ENCODE results near the gene PSMD2. TPM values are rescaled to one million over a fixed set of nuclear protein-coding genes. Genes with fewer than 3 reads are reported as not detected.

PSMD2 gene
- 100 to 1,000 TPM; 207 to 236 TPM for total RNA-seq

GRCh38 chr3:184298759-184299487, at the start of gene PSMD2:
Gene PSMD2 (plus strand): TSS chr3:184299241. CDS start chr3:184299267, 26 bp downstream.
- Mint-ChIP-seq H3K4me1 (peaks cover 19% of the 10 kb centered on the region), H3K27me3 (no peaks in the 10 kb centered on the region), H3K4me3 (peak within 1 kb of the TSS; percentile 84), H3K9me3 (ENCODE audit: low read depth) (no peaks in the 10 kb centered on the region), H3K27ac (peak within 1 kb of the TSS; percentile 81), H3K36me3 (ENCODE audit: low read depth) (peaks cover 40% of the 10 kb centered on the region)
- intact Hi-C loops (cut with DNase I, micrococcal nuclease) = loop anchor here (1.0 to 2.0 kb wide), 15 partner anchors 15 to 663 kb away; partner anchors contain the start of genes AP2M1 (in 2 of the 2), EEF1AKMT4 (in 2 of the 2), EIF4G1 (in 2 of the 2) and ABCC5 (in 1 of the 2)
- POLR2A ChIA-PET = interaction anchor here (1.1 kb wide), 1 partner anchor 143 kb away, joined by 4 read pairs; no protein-coding TSS in a partner anchor
- ATAC-seq (peak; percentile 96), DNase-seq (peak; percentile 99)
- CTCF ChIA-PET = interaction anchor here (0.6 to 1.0 kb wide), 4 partner anchors 19 to 881 kb away, joined by 3 to 5 read pairs (median 3); no protein-coding TSS in a partner anchor

DNA sequence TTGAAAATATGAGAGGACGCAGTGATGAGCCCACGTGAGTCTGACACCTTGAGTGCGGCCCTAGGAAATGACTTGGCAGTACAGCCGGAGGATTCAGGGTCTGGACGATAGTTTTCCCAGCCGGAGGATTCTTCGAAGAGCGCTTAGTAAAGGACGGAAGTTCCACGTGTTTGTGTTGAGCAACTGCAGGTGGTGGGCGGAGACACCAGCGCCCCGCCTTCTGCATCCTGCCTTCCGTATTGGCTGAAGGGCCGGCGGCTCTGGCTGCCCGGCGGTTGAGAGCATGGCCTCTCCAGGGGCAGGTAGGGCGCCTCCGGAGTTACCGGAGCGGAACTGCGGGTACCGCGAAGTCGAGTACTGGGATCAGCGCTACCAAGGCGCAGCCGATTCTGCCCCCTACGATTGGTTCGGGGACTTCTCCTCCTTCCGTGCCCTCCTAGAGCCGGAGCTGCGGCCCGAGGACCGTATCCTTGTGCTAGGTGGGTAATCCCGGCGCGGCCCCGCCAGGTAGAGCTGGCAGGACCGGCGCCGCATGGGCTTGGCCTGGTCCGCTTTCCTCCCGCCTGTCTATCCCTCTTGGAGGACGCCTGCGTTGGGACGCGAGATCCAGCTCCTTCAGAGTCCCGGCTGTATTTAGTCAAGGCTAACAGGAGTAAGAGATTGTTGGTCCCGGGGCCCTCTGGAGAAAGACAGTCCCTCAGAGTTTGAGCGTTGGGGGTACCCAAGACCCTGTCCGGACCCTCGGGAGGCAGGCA, 49.5 kb upstream of the PSMD2 start, which contains the start of gene EEF1AKMT4:
TSS of gene EEF1AKMT4 (plus strand) at position 261 of the 755 bp plus-strand sequence. CDS start at position 284, 23 bp downstream.
- Mint-ChIP-seq H3K4me1 (peaks cover 9% of the 10 kb centered on the region), H3K4me3 (peak within 1 kb of the TSS; percentile 98), H3K27me3 (no peaks in the 10 kb centered on the region), H3K36me3 (ENCODE audit: low read depth) (peaks cover 6% of the 10 kb centered on the region), H3K27ac (peak within 1 kb of the TSS; percentile 99), H3K9me3 (ENCODE audit: low read depth) (no peaks in the 10 kb centered on the region)
- intact Hi-C loops (cut with DNase I, micrococcal nuclease) = loop anchor here (1.0 to 10.0 kb wide), 20 partner anchors 11 to 1688 kb away; partner anchors contain the start of genes ABCF3 (in 2 of the 2), AP2M1 (in 2 of the 2), EIF2B5 (in 2 of the 2) and EIF4G1 (in 2 of the 2)
- ATAC-seq (peak; percentile 90), DNase-seq (peak; percentile 98)
- CTCF ChIA-PET = interaction anchor here (0.6 to 2.8 kb wide), 26 partner anchors 9 to 365 kb away, joined by 3 to 29 read pairs (median 4); partner anchors contain the start of genes ABCF3, CAMK2N2, PARL and VWA5B2
- POLR2A ChIA-PET = interaction anchor here (1.1 kb wide), 1 partner anchor 22 kb away, joined by 4 read pairs; no protein-coding TSS in a partner anchor

- peaks cover 2% of the 10 kb centered on the region for H3K36me3 Mint-ChIP-seq (ENCODE audit: low read depth)
- peak; percentile 72 for ATAC-seq
- DNase-seq = peak; percentile 95
- H3K27ac Mint-ChIP-seq = peak overlapping the region; percentile 99
- peaks cover 9% of the 10 kb centered on the region for H3K4me1 Mint-ChIP-seq
- intact Hi-C loops (cut with DNase I, micrococcal nuclease) = loop anchor here in 1 of 2 experiments (1.0 to 10.0 kb wide), 4 partner anchors 11 to 785 kb away; partner anchors contain the start of gene CAMK2N2
- ChIA-PET CTCF (interaction anchor here (0.6 to 2.8 kb wide), 24 partner anchors 9 to 366 kb away, joined by 3 to 29 read pairs (median 4); partner anchors contain the start of genes ABCF3, CAMK2N2, PARL and VWA5B2), POLR2A (interaction anchor here (1.1 kb wide), 1 partner anchor 23 kb away, joined by 4 read pairs; no protein-coding TSS in a partner anchor)
- no peaks in the 10 kb centered on the region for H3K9me3 Mint-ChIP-seq (ENCODE audit: low read depth)
- peak overlapping the region; percentile 98 for H3K4me3 Mint-ChIP-seq
- H3K27me3 Mint-ChIP-seq = no peaks in the 10 kb centered on the region
Measured at GRCh38 chr3:184250167-184250828, 48.7 kb upstream of the PSMD2 start.

DNA sequence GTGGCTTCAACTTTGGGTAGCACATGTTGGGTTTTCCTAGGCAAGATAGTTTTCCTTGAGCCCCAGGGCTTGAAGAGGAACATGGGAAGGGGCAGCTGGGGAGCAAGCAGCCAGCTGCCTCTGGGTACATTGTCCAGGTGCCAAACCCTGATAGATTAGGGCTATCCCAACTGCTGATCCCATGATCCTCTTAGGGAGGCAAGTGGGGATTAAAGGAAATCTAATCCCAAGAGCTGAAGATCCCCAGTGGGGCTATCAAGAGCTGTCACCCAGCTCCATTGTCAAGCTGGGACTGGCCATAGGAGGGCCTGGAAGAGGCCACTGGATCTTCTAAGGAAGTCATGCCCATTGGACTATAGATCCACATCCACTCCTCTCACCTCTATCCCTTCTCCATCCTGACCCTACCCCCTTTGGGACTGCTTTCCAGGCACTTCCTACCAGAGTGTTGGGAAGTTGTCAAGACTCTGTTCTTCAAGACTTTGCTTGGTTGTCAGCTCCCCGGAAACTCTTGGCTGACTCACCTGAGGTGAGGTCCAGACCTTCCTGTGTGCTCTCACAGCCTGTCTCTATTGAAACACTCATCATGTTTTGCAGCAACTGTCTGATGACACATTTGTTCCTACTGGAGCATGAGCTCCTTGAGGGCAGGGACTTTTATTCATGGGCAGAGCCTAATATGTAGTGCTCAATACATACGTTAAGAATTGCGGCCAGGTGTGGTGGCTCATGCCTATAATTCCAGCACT, 43.6 kb upstream of the PSMD2 start:
- Mint-ChIP-seq H3K27me3 (peaks cover 5% of the 10 kb centered on the region), H3K36me3 (ENCODE audit: low read depth) (peaks cover 15% of the 10 kb centered on the region), H3K27ac (peak overlapping the region; percentile 34), H3K4me1 (peaks cover 11% of the 10 kb centered on the region), H3K9me3 (ENCODE audit: low read depth) (no peaks in the 10 kb centered on the region), H3K4me3 (no peak overlapping the region)
- intact Hi-C loops (cut with DNase I, micrococcal nuclease) = loop anchor here in 1 of 2 experiments (10.0 kb wide), 1 partner anchor 791 kb away; no protein-coding TSS in a partner anchor
- ATAC-seq = peak; percentile 64
- POLR2A ChIA-PET = interaction anchor here (0.5 kb wide), 1 partner anchor 106 kb away, joined by 4 read pairs; no protein-coding TSS in a partner anchor
- peak; percentile 63 for DNase-seq
- CTCF ChIA-PET = interaction anchor here (0.5 to 2.8 kb wide), 4 partner anchors 29 to 559 kb away, joined by 3 to 15 read pairs (median 4); no protein-coding TSS in a partner anchor

DNA sequence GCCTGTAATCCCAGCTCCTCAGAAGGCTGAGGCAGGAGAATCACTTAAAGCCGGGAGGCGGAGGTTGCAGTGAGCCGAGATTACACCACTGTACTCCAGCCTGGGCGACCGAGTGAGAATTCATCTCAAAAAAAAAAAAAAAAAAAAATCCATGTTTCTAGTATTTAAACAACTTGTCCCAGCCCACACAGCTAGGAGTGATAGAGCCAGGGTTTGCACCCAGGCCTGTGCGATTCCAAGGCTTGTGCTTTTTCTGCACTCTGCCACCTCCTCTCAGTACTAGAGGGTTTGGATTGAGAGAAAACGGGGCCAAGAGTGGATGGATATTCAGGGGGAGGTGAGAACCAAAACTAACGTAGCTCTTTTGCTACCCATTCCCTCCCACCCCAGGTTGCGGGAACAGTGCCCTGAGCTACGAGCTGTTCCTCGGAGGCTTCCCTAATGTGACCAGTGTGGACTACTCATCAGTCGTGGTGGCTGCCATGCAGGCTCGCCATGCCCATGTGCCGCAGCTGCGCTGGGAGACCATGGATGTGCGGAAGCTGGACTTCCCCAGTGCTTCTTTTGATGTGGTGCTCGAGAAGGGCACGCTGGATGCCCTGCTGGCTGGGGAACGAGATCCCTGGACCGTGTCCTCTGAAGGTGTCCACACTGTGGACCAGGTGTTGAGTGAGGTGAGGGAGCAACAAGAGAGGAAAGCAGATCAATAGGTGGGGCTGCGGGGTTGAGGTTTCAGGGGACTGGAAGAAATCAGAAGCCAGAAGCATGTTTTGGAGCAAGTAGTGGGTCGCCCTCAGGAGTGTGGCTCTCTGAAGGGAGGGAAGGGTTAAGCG, 41.7 kb upstream of the PSMD2 start:
- intact Hi-C loops (cut with DNase I, micrococcal nuclease) = loop anchor here in 1 of 2 experiments (10.0 kb wide), 1 partner anchor 792 kb away; no protein-coding TSS in a partner anchor

GRCh38 chr3:184258926-184259325, 40.1 kb upstream of the PSMD2 start:
- ChIA-PET POLR2A (interaction anchor here (0.5 kb wide), 1 partner anchor 737 kb away, joined by 6 read pairs; no protein-coding TSS in a partner anchor), CTCF (interaction anchor here (0.6 to 0.7 kb wide), 2 partner anchors 12 to 20 kb away, joined by 3 read pairs; no protein-coding TSS in a partner anchor)
- Mint-ChIP-seq H3K27ac (no peak overlapping the region), H3K4me1 (peaks cover 25% of the 10 kb centered on the region), H3K27me3 (peaks cover 21% of the 10 kb centered on the region), H3K4me3 (no peak overlapping the region), H3K36me3 (ENCODE audit: low read depth) (peaks cover 14% of the 10 kb centered on the region), H3K9me3 (ENCODE audit: low read depth) (no peaks in the 10 kb centered on the region)
- no peak for DNase-seq
- ATAC-seq = no peak
- intact Hi-C loops (cut with DNase I, micrococcal nuclease) = loop anchor here in 1 of 2 experiments (10.0 kb wide), 1 partner anchor 794 kb away; no protein-coding TSS in a partner anchor

More for the DNA sequence above, 41.7 kb upstream of the PSMD2 start:
- DNase-seq (no peak), ATAC-seq (no peak)
- Mint-ChIP-seq H3K27ac (no peak overlapping the region), H3K36me3 (ENCODE audit: low read depth) (peaks cover 15% of the 10 kb centered on the region), H3K4me3 (no peak overlapping the region), H3K4me1 (peaks cover 20% of the 10 kb centered on the region), H3K9me3 (ENCODE audit: low read depth) (no peaks in the 10 kb centered on the region), H3K27me3 (peaks cover 14% of the 10 kb centered on the region)
- ChIA-PET POLR2A (no interaction called here), CTCF (interaction anchor here (0.7 to 2.2 kb wide), 2 partner anchors 11 to 30 kb away, joined by 4 to 8 read pairs; no protein-coding TSS in a partner anchor)

GRCh38 chr3:184259396-184259877, 39.6 kb upstream of the PSMD2 start:
- DNase-seq (no peak), ATAC-seq (no peak)
- no peak overlapping the region for H3K27ac Mint-ChIP-seq
- POLR2A ChIA-PET = interaction anchor here (0.5 kb wide), 1 partner anchor 737 kb away, joined by 6 read pairs; no protein-coding TSS in a partner anchor
- peaks cover 14% of the 10 kb centered on the region for H3K36me3 Mint-ChIP-seq (ENCODE audit: low read depth)
- peaks cover 25% of the 10 kb centered on the region for H3K4me1 Mint-ChIP-seq
- no peaks in the 10 kb centered on the region for H3K9me3 Mint-ChIP-seq (ENCODE audit: low read depth)
- peak overlapping the region; percentile 32 for H3K4me3 Mint-ChIP-seq
- CTCF ChIA-PET = interaction anchor here (0.7 to 1.3 kb wide), 3 partner anchors 9 to 28 kb away, joined by 3 to 10 read pairs (median 4); partner anchors contain the start of gene EEF1AKMT4
- intact Hi-C loops (cut with DNase I, micrococcal nuclease) = loop anchor here in 1 of 2 experiments (10.0 kb wide), 1 partner anchor 795 kb away; no protein-coding TSS in a partner anchor
- peaks cover 23% of the 10 kb centered on the region for H3K27me3 Mint-ChIP-seq

DNA sequence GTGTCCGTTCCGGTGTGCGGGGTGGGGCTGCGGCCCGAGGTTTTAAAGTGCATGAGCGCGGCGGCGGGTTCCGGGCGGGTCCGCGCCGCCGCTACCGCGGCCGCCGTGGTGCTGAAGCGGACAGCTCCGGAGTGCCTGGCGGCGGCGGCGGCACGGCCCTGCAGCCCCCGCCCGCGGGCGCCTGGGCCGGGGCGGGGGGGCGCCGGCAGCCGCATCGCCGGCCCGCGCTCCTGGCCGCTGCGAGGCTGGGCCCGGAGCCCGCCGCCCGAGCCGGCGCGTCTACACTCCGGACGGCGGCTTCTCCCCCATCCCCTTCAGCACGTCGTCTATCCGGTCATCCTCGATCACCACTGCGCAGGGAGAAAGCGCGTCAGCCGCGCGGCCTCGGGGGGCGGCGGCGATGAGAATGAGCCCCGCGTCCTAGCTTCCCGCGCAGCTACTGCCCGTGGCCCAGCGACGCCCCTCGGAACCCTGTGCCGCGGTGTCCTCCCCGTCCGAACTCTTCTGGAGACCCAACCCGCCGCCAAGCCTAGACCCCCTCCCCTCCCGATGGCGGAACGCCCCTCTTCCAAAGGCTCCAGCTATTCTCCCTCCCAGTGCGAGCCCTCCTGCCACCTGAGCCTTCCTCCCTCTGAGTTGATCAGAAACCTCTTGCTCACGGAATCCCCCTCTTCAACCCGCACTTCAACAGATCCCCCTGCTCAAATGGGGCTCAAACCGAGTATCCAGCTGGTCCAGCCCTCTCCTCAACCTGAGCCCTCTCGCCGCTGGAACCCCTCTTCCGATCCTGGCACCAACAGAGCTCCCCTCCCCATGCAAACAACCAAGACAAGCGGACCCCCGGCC, 38.9 kb upstream of the PSMD2 start:
- no peak overlapping the region for H3K27ac Mint-ChIP-seq
- ChIA-PET POLR2A (no interaction called here), CTCF (interaction anchor here (0.9 to 2.0 kb wide), 4 partner anchors 10 to 364 kb away, joined by 4 to 10 read pairs (median 6); partner anchors contain the start of gene EEF1AKMT4)
- intact Hi-C loops (cut with DNase I, micrococcal nuclease) = loop anchor here (1.0 to 10.0 kb wide), 5 partner anchors 11 to 835 kb away; partner anchors contain the start of genes EEF1AKMT4 (in 1 of the 2), MCF2L2 (in 1 of the 2), PSMD2 (in 1 of the 2) and VWA5B2 (in 1 of the 2)
- H3K4me1 Mint-ChIP-seq = peaks cover 25% of the 10 kb centered on the region
- H3K9me3 Mint-ChIP-seq (ENCODE audit: low read depth) = no peaks in the 10 kb centered on the region
- DNase-seq (peak; percentile 68), ATAC-seq (peak; percentile 34)
- peaks cover 26% of the 10 kb centered on the region for H3K27me3 Mint-ChIP-seq
- H3K36me3 Mint-ChIP-seq (ENCODE audit: low read depth) = peaks cover 14% of the 10 kb centered on the region
- H3K4me3 Mint-ChIP-seq = peak overlapping the region; percentile 55
